Naive thymus-derived CD4-positive, alpha-beta T cell (primary cell): ENCODE data around the gene E4F1. TPM values are rescaled to one million over a fixed set of nuclear protein-coding genes. Genes with fewer than 3 reads are reported as not detected.

ENCODE experiments used
- ATAC-seq: fragments of 150-1000 bp; cut with Tn5 transposase; 2 replicates; pipeline ENCODE4 v1.10.0; 2021; ENCODE audit warnings: mild to moderate bottlenecking, moderate library complexity
- CTCF ChIA-PET: fragments of 350-600 bp; sonication (Branson Sonifier 250); formaldehyde crosslinking; loops from one replicate; lab custom pipeline; 2021; ENCODE audit warnings: antibody characterized with exemption; lab: Charles Lee
- POLR2A ChIA-PET: fragments of 350-600 bp; sonication (Branson Sonifier 250); formaldehyde crosslinking; loops from one replicate; lab custom pipeline; 2021; ENCODE audit warnings: antibody characterized with exemption, inconsistent platforms; lab: Charles Lee
- DNase-seq, 9 donors: peaks; one replicate each; pipeline versions ENCODE4 v3.0.0 to v3.0.0-alpha.2; 2020 to 2022; ENCODE audit warnings: mixed read lengths in 1 of 9
- H3K27ac ChIP-seq: one replicate; pipeline ENCODE4 v1.7.0; 2013; ENCODE audit warnings: mild to moderate bottlenecking, low read depth, low read length, moderate library complexity
- H3K27me3 ChIP-seq, 2 donors: one replicate each; pipeline ENCODE4 v1.7.0; 2013; ENCODE audit warnings: low read length in 2 of 2, mild to moderate bottlenecking in 2 of 2, moderate library complexity in 2 of 2; ENCODE audit not compliant: control insufficient read depth in 2 of 2, insufficient read depth in 2 of 2
- H3K36me3 ChIP-seq, 3 experiments: 1 replicate in 2 of 3; 2 replicates in 1 of 3; pipeline ENCODE4 v1.7.0; 2013; ENCODE audit warnings: low read length in 3 of 3, mild to moderate bottlenecking in 3 of 3, moderate library complexity in 1 of 3; ENCODE audit not compliant: insufficient read depth in 3 of 3, control insufficient read depth in 2 of 3
- H3K4me1 ChIP-seq, 2 donors: one replicate each; pipeline ENCODE4 v1.7.0; 2013; ENCODE audit warnings: low read length in 2 of 2, mild to moderate bottlenecking in 2 of 2, moderate library complexity in 1 of 2; ENCODE audit not compliant: control insufficient read depth in 2 of 2, insufficient read depth in 2 of 2
- H3K4me3 ChIP-seq: 2 replicates; pipeline ENCODE4 v1.7.0; 2013; ENCODE audit warnings: mild to moderate bottlenecking, low read length
- H3K9me3 ChIP-seq, 3 experiments: 1 replicate in 2 of 3; 2 replicates in 1 of 3; pipeline ENCODE4 v1.7.0; 2013; ENCODE audit warnings: low read length in 3 of 3; ENCODE audit not compliant: control insufficient read depth in 2 of 3
- H3K27ac Mint-ChIP-seq, 9 donors: one replicate each; pipeline ENCODE4 v1.8.0; 2020 to 2022; ENCODE audit warnings: mixed read lengths in 9 of 9, mild to moderate bottlenecking in 8 of 9, moderate library complexity in 5 of 9, inconsistent platforms in 2 of 9
- H3K27me3 Mint-ChIP-seq, 5 donors: one replicate each; pipeline ENCODE4 v1.8.0; 2021 to 2022; ENCODE audit warnings: mixed read lengths in 5 of 5, mild to moderate bottlenecking in 1 of 5
- H3K36me3 Mint-ChIP-seq, 5 donors: one replicate each; pipeline ENCODE4 v1.8.0; 2020 to 2022; ENCODE audit warnings: mixed read lengths in 5 of 5, mild to moderate bottlenecking in 3 of 5, inconsistent platforms in 1 of 5
- H3K4me1 Mint-ChIP-seq, 7 donors: one replicate each; pipeline ENCODE4 v1.8.0; 2020 to 2022; ENCODE audit warnings: mixed read lengths in 7 of 7, mild to moderate bottlenecking in 3 of 7, inconsistent platforms in 1 of 7
- H3K4me3 Mint-ChIP-seq, 10 donors: one replicate each; pipeline ENCODE4 v1.8.0; 2020 to 2022; ENCODE audit warnings: mild to moderate bottlenecking in 10 of 10, mixed read lengths in 10 of 10, moderate library complexity in 6 of 10, inconsistent platforms in 2 of 10
- H3K9me3 Mint-ChIP-seq, 11 donors: one replicate each; pipeline ENCODE4 v1.8.0; 2020 to 2022; ENCODE audit warnings: mixed read lengths in 11 of 11, mild to moderate bottlenecking in 4 of 11, inconsistent platforms in 1 of 11, moderate library complexity in 1 of 11
- intact Hi-C, 2 donors: fragments of 100-400 bp; cut with micrococcal nuclease; formaldehyde crosslinking; loops; one replicate each; pipeline ENCODE4 v1.15.1; 2023
- polyA plus RNA-seq, 2 donors: library from polyadenylated mRNA; unstranded; fragments of 300-500 nt; fragmentation: Illumina TruSeq; gene quantifications; one replicate each; pipeline ENCODE4 v1.2.3, GENCODE V29; 2021
- total RNA-seq, 6 experiments: library from RNA in 5 of 6; stranded (reverse) in 5 of 6; gene quantifications; 1 replicate in 5 of 6; 2 replicates in 1 of 6; pipeline ENCODE4 v1.2.3 and lab custom pipeline; 2021 to 2026

The E4F1 gene
- total RNA-seq (10 to 100 TPM; 31.3 to 45.6 (median 36.8) TPM), polyA plus RNA-seq (10 to 100 TPM; 12.6 to 25.6 TPM), total RNA-seq (lab: John Stamatoyannopoulos, UW) (66.5 reads per million, percentile 77 among the genes with 10 or more reads in this experiment)

- H3K27ac ChIP-seq, result peak within 1 kb of the TSS; percentile 81
- peak within 1 kb of the TSS; percentile 81 for H3K4me3 ChIP-seq
- ATAC-seq, result peak; percentile 99
- peak within 1 kb of the TSS; percentile 79 to 91 (median 88) for H3K4me3 Mint-ChIP-seq
- POLR2A ChIA-PET, result interaction anchor here (0.6 to 1.8 kb wide), 7 partner anchors 9 to 69 kb away, joined by 3 to 12 read pairs (median 4); partner anchors contain the start of genes MLST8, PGP and TRAF7
- H3K36me3 ChIP-seq, result peaks cover 0 to 24% (median 0%) of the 10 kb centered on the region in 3 experiments
- CTCF ChIA-PET, result no interaction called here
- peaks cover 7 to 9% of the 10 kb centered on the region in 2 donors for H3K4me1 ChIP-seq
- peaks cover 0 to 3% (median 0%) of the 10 kb centered on the region in 5 donors for H3K27me3 Mint-ChIP-seq
- intact Hi-C loops, result loop anchor here (1.0 to 10.0 kb wide), 14 partner anchors 8 to 309 kb away; partner anchors contain the start of genes CCNF (in 2 of the 2), ECI1 (in 2 of the 2), MLST8 (in 2 of the 2) and RNPS1 (in 2 of the 2)
- no peaks in the 10 kb centered on the region for H3K27me3 ChIP-seq
- H3K27ac Mint-ChIP-seq, result peak within 1 kb of the TSS; percentile 45 to 92 (median 86)
- H3K36me3 Mint-ChIP-seq, result peaks cover 0 to 7% (median 0%) of the 10 kb centered on the region in 5 donors
- H3K9me3 ChIP-seq, result no peaks in the 10 kb centered on the region
- peaks cover 0 to 25% (median 19%) of the 10 kb centered on the region in 7 donors for H3K4me1 Mint-ChIP-seq
- H3K9me3 Mint-ChIP-seq, result no peaks in the 10 kb centered on the region
- peak; percentile 91 to 99 (median 97) for DNase-seq
Observed at GRCh38 chr16:2223221-2223941, at the start of gene E4F1. Gene E4F1, plus strand, starts transcription at chr16:2223591. Its CDS starts 23 bp downstream, at chr16:2223614.

- Histone ChIP-seq H3K9me3 (no peaks in the 10 kb centered on the region), H3K27ac (no peak overlapping the region), H3K4me3 (no peak overlapping the region), H3K36me3 (peaks cover 0 to 54% (median 0%) of the 10 kb centered on the region in 3 experiments), H3K27me3 (no peaks in the 10 kb centered on the region), H3K4me1 (no peaks in the 10 kb centered on the region)
- POLR2A ChIA-PET, result no interaction called here
- Mint-ChIP-seq H3K4me1 (peaks cover 0 to 4% (median 0%) of the 10 kb centered on the region in 7 donors), H3K4me3 (no peak overlapping the region), H3K27ac (peak overlapping the region in 1 of 9 donors; percentile 18), H3K27me3 (no peaks in the 10 kb centered on the region), H3K36me3 (peaks cover 3 to 11% (median 4%) of the 10 kb centered on the region in 5 donors), H3K9me3 (no peaks in the 10 kb centered on the region)
- CTCF ChIA-PET, result no interaction called here
- intact Hi-C loops, result no loop called here
- no peak for ATAC-seq
- DNase-seq, result no peak
Observed at GRCh38 chr16:2173916-2174315, 49.5 kb upstream of the E4F1 start.

- POLR2A ChIA-PET, result no interaction called here
- Histone ChIP-seq H3K36me3 (peaks cover 0 to 54% (median 0%) of the 10 kb centered on the region in 3 experiments), H3K27ac (no peak overlapping the region), H3K9me3 (no peaks in the 10 kb centered on the region), H3K4me3 (no peak overlapping the region), H3K4me1 (no peaks in the 10 kb centered on the region), H3K27me3 (no peaks in the 10 kb centered on the region)
- Mint-ChIP-seq H3K36me3 (peaks cover 3 to 11% (median 4%) of the 10 kb centered on the region in 5 donors), H3K27ac (peak overlapping the region in 1 of 9 donors; percentile 18), H3K27me3 (no peaks in the 10 kb centered on the region), H3K4me3 (no peak overlapping the region), H3K4me1 (peaks cover 0 to 4% (median 0%) of the 10 kb centered on the region in 7 donors), H3K9me3 (no peaks in the 10 kb centered on the region)
- DNase-seq (no peak), ATAC-seq (no peak)
- CTCF ChIA-PET, result interaction anchor here (0.6 kb wide), 1 partner anchor 10 kb away, joined by 3 read pairs; no protein-coding TSS in a partner anchor
- intact Hi-C loops, result no loop called here
Observed at GRCh38 chr16:2174396-2175131, 48.8 kb upstream of the E4F1 start.

- H3K27ac Mint-ChIP-seq, result no peak overlapping the region
- POLR2A ChIA-PET, result no interaction called here
- peaks cover 3 to 11% (median 4%) of the 10 kb centered on the region in 5 donors for H3K36me3 Mint-ChIP-seq
- CTCF ChIA-PET, result no interaction called here
- Histone ChIP-seq H3K36me3 (peaks cover 0 to 54% (median 0%) of the 10 kb centered on the region in 3 experiments), H3K9me3 (no peaks in the 10 kb centered on the region), H3K27ac (no peak overlapping the region), H3K4me3 (no peak overlapping the region), H3K4me1 (no peaks in the 10 kb centered on the region), H3K27me3 (no peaks in the 10 kb centered on the region)
- no peak overlapping the region for H3K4me3 Mint-ChIP-seq
- H3K9me3 Mint-ChIP-seq, result no peaks in the 10 kb centered on the region
- intact Hi-C loops, result no loop called here
- DNase-seq (no peak), ATAC-seq (no peak)
- no peaks in the 10 kb centered on the region for H3K27me3 Mint-ChIP-seq
- H3K4me1 Mint-ChIP-seq, result peaks cover 0 to 4% (median 0%) of the 10 kb centered on the region in 7 donors
Observed at GRCh38 chr16:2175454-2175853, 47.9 kb upstream of the E4F1 start.

GRCh38 chr16:2176047-2176446 is 47.3 kb upstream of the E4F1 start:
- no peaks in the 10 kb centered on the region for H3K9me3 Mint-ChIP-seq
- Histone ChIP-seq H3K4me1 (no peaks in the 10 kb centered on the region), H3K27me3 (no peaks in the 10 kb centered on the region), H3K9me3 (no peaks in the 10 kb centered on the region), H3K4me3 (no peak overlapping the region), H3K27ac (no peak overlapping the region), H3K36me3 (peaks cover 0 to 54% (median 0%) of the 10 kb centered on the region in 3 experiments)
- H3K4me1 Mint-ChIP-seq, result peaks cover 0 to 4% (median 0%) of the 10 kb centered on the region in 7 donors
- ChIA-PET CTCF (no interaction called here), POLR2A (no interaction called here)
- H3K36me3 Mint-ChIP-seq, result peaks cover 3 to 11% (median 4%) of the 10 kb centered on the region in 5 donors
- no peak overlapping the region for H3K4me3 Mint-ChIP-seq
- intact Hi-C loops, result no loop called here
- ATAC-seq (no peak), DNase-seq (no peak)
- H3K27me3 Mint-ChIP-seq, result no peaks in the 10 kb centered on the region
- H3K27ac Mint-ChIP-seq, result no peak overlapping the region

GRCh38 chr16:2177101-2177500 is 46.3 kb upstream of the E4F1 start:
- Mint-ChIP-seq H3K27me3 (no peaks in the 10 kb centered on the region), H3K9me3 (peaks cover 0 to under 1% (median 0%) of the 10 kb centered on the region in 11 donors), H3K36me3 (peaks cover 3 to 11% (median 4%) of the 10 kb centered on the region in 5 donors), H3K27ac (no peak overlapping the region), H3K4me1 (peaks cover 0 to 4% (median 0%) of the 10 kb centered on the region in 7 donors), H3K4me3 (no peak overlapping the region)
- CTCF ChIA-PET, result no interaction called here
- H3K36me3 ChIP-seq, result peaks cover 0 to 45% (median 0%) of the 10 kb centered on the region in 3 experiments
- H3K27me3 ChIP-seq, result no peaks in the 10 kb centered on the region
- POLR2A ChIA-PET, result no interaction called here
- no peak for DNase-seq
- H3K27ac ChIP-seq, result no peak overlapping the region
- H3K4me3 ChIP-seq, result no peak overlapping the region
- intact Hi-C loops, result no loop called here
- ATAC-seq, result no peak
- H3K4me1 ChIP-seq, result no peaks in the 10 kb centered on the region
- no peaks in the 10 kb centered on the region for H3K9me3 ChIP-seq
